Measurements from ENCODE around the gene RFX4. TPM values are rescaled to one million over a fixed set of nuclear protein-coding genes. Genes with fewer than 3 reads are reported as not detected.

The RFX4 gene
- total and polyA plus RNA-seq, 7 experiments from 2014 or later, result not detected

DNA sequence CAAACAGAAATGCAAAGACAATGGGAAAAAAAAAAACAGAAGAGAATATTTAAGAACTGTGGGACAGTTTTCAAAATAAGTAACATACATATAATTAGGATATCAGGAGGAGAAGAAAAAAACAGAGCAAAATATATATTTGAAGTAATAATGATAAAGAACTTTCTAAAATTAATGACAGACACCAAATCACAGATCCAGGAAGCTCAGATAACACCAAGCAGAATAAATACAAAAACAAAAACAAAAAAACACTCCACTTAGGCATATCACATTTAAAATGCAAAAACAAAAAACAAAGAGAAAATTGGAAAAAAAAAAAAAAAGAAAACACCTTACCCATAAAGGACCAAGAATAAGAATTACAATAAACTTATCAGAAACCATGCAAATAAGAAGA, 9.6 kb upstream of the RFX4 start:
- no peaks in the 10 kb centered on the region for H3K4me1 ChIP-seq (ENCODE audit: control insufficient read depth in 2 of 2, insufficient read depth in 2 of 2, low read length in 2 of 2)
- intact Hi-C loops (cut with micrococcal nuclease), result no loop called here
- no peak overlapping the region for H3K4me3 ChIP-seq (ENCODE audit: low read length)
- POLR2A ChIA-PET, result no interaction called here
- ATAC-seq (no peak), DNase-seq (no peak)
- peaks cover 0 to 7% (median 0%) of the 10 kb centered on the region in 11 donors for H3K9me3 Mint-ChIP-seq
- H3K27me3 Mint-ChIP-seq, result peaks cover 30 to 56% (median 46%) of the 10 kb centered on the region in 5 donors
- H3K27ac ChIP-seq (ENCODE audit: low read depth, low read length), result no peak overlapping the region
- H3K36me3 ChIP-seq (ENCODE audit: control insufficient read depth in 2 of 3, insufficient read depth in 3 of 3, low read length in 3 of 3), result no peaks in the 10 kb centered on the region
- CTCF ChIA-PET, result interaction anchor here (0.6 kb wide), 1 partner anchor 256 kb away, joined by 3 read pairs; no protein-coding TSS in a partner anchor
- H3K27me3 ChIP-seq (ENCODE audit: control insufficient read depth in 2 of 2, insufficient read depth in 2 of 2, low read length in 2 of 2), result no peaks in the 10 kb centered on the region
- H3K27ac Mint-ChIP-seq, result no peak overlapping the region
- H3K4me3 Mint-ChIP-seq, result no peak overlapping the region
- peaks cover 0 to 3% (median 0%) of the 10 kb centered on the region in 5 donors for H3K36me3 Mint-ChIP-seq
- H3K4me1 Mint-ChIP-seq, result no peaks in the 10 kb centered on the region
- no peaks in the 10 kb centered on the region for H3K9me3 ChIP-seq (ENCODE audit: control insufficient read depth in 2 of 3, low read length in 3 of 3)

GRCh38 chr12:106576848-106577247, 6.0 kb upstream of the RFX4 start:
- peaks cover 0 to 9% of the 10 kb centered on the region in 2 donors for H3K27me3 ChIP-seq (ENCODE audit: control insufficient read depth in 2 of 2, insufficient read depth in 2 of 2, low read length in 2 of 2)
- intact Hi-C loops (cut with micrococcal nuclease), result no loop called here
- no peak overlapping the region for H3K27ac ChIP-seq (ENCODE audit: low read depth, low read length)
- peaks cover under 1 to 11% (median 6%) of the 10 kb centered on the region in 7 donors for H3K4me1 Mint-ChIP-seq
- no peaks in the 10 kb centered on the region for H3K36me3 Mint-ChIP-seq
- no peak overlapping the region for H3K4me3 Mint-ChIP-seq
- no peaks in the 10 kb centered on the region for H3K9me3 Mint-ChIP-seq
- H3K27ac Mint-ChIP-seq, result no peak overlapping the region
- CTCF ChIA-PET, result no interaction called here
- DNase-seq (no peak), ATAC-seq (no peak)
- POLR2A ChIA-PET, result no interaction called here
- no peaks in the 10 kb centered on the region for H3K4me1 ChIP-seq (ENCODE audit: control insufficient read depth in 2 of 2, insufficient read depth in 2 of 2, low read length in 2 of 2)
- no peaks in the 10 kb centered on the region for H3K9me3 ChIP-seq (ENCODE audit: control insufficient read depth in 2 of 3, low read length in 3 of 3)
- H3K36me3 ChIP-seq (ENCODE audit: control insufficient read depth in 2 of 3, insufficient read depth in 3 of 3, low read length in 3 of 3), result no peaks in the 10 kb centered on the region
- H3K4me3 ChIP-seq (ENCODE audit: low read length), result no peak overlapping the region
- peaks cover 54 to 62% (median 60%) of the 10 kb centered on the region in 5 donors for H3K27me3 Mint-ChIP-seq

DNA sequence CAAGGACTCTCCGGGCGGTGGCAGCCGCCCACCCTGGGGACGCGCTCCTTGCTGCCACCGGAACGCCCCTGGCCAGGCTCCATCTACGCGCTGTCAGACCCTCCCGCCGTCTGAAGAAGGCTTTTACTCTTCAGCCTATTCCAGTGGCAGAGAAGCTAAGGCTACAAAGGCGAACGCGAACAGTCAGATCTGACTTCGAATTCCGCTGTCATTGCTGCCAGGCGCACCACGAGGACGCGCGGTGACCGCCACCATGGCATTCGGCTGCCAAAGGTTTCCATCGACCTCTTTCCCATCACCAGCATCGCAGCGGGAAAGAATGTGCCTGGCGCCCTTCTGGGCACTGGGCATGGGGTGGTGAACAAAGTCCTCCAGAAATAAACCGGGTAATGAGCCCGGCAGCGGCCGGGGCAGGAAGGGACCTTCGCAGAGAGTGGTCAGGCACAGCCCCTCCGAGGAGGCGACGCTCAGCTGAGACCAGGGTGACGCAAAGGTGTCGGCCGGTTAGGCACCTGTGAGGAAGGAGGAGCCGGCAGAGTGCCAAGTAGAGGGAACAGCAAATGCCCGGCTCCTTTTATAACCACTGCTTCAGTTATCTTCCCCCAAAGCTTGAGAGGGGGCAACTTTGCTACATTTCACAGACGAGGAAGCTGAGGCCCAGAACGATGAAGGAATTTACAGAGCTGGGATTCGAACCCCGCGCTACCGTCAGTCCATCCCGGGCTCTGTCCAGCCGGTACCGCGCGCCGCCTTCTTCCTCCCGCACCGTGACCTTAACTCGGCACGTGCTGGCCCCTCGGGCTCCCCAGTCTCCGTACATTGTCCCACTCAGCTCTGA, 1.9 kb upstream of the RFX4 start:
- Mint-ChIP-seq H3K27me3 (peaks cover 65 to 81% (median 78%) of the 10 kb centered on the region in 5 donors), H3K4me1 (peaks cover 12 to 40% (median 30%) of the 10 kb centered on the region in 7 donors), H3K9me3 (no peaks in the 10 kb centered on the region), H3K4me3 (peak overlapping the region in 5 of 10 donors; percentile 43 to 89 (median 70)), H3K27ac (no peak overlapping the region), H3K36me3 (no peaks in the 10 kb centered on the region)
- CTCF ChIA-PET, result no interaction called here
- no peaks in the 10 kb centered on the region for H3K4me1 ChIP-seq (ENCODE audit: control insufficient read depth in 2 of 2, insufficient read depth in 2 of 2, low read length in 2 of 2)
- intact Hi-C loops (cut with micrococcal nuclease), result no loop called here
- no peak overlapping the region for H3K4me3 ChIP-seq (ENCODE audit: low read length)
- ATAC-seq, result no peak
- no peaks in the 10 kb centered on the region for H3K9me3 ChIP-seq (ENCODE audit: control insufficient read depth in 2 of 3, low read length in 3 of 3)
- peaks cover 0 to 9% of the 10 kb centered on the region in 2 donors for H3K27me3 ChIP-seq (ENCODE audit: control insufficient read depth in 2 of 2, insufficient read depth in 2 of 2, low read length in 2 of 2)
- no peak for DNase-seq
- H3K27ac ChIP-seq (ENCODE audit: low read depth, low read length), result no peak overlapping the region
- H3K36me3 ChIP-seq (ENCODE audit: control insufficient read depth in 2 of 3, insufficient read depth in 3 of 3, low read length in 3 of 3), result no peaks in the 10 kb centered on the region
- POLR2A ChIA-PET, result no interaction called here

DNA sequence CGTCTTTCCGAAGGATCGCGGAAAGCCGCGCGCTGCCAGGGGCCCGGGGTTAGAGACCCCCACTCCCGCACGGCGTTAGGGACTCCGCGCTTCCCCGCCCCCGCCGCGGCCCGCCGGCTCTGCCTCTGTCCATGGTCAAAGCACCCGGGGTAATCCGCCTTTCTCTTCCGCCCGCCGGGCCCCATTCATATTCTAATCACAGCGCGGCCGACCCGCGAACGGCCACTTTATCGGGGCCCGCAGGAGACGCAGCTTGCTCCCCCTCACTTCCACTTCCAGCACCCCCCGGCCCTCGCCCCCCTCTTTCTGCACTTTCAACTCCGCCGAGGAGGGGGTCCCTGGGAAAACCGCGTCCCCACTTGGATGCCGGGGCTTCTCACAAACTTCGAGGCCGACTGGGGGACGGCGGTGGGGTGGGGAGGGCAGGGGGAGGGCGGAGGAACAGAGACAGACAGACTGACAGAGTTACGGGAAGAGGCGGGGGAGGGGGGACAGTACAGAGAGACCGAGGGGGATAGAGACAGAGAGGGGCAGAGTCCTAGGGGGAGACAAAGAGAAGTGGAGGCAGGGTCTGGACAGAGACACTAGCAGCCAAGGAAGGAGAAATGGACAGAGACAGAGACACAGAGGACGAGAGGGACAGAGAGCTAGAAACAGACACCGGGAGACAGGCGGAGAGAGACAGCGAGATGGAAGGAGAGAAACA, 1.1 kb upstream of the RFX4 start:
- H3K27ac Mint-ChIP-seq, result no peak overlapping the region
- H3K9me3 ChIP-seq (ENCODE audit: control insufficient read depth in 2 of 3, low read length in 3 of 3), result no peaks in the 10 kb centered on the region
- peak overlapping the region; percentile 4 to 89 (median 74) for H3K4me3 Mint-ChIP-seq
- peaks cover 71 to 85% (median 78%) of the 10 kb centered on the region in 5 donors for H3K27me3 Mint-ChIP-seq
- H3K27me3 ChIP-seq (ENCODE audit: control insufficient read depth in 2 of 2, insufficient read depth in 2 of 2, low read length in 2 of 2), result peaks cover 0 to 9% of the 10 kb centered on the region in 2 donors
- no peaks in the 10 kb centered on the region for H3K4me1 ChIP-seq (ENCODE audit: control insufficient read depth in 2 of 2, insufficient read depth in 2 of 2, low read length in 2 of 2)
- ChIA-PET CTCF (no interaction called here), POLR2A (no interaction called here)
- no peak overlapping the region for H3K27ac ChIP-seq (ENCODE audit: low read depth, low read length)
- no peak overlapping the region for H3K4me3 ChIP-seq (ENCODE audit: low read length)
- ATAC-seq, result no peak
- intact Hi-C loops (cut with micrococcal nuclease), result no loop called here
- H3K36me3 ChIP-seq (ENCODE audit: control insufficient read depth in 2 of 3, insufficient read depth in 3 of 3, low read length in 3 of 3), result no peaks in the 10 kb centered on the region
- no peak for DNase-seq
- H3K4me1 Mint-ChIP-seq, result peaks cover 12 to 40% (median 30%) of the 10 kb centered on the region in 7 donors
- H3K36me3 Mint-ChIP-seq, result no peaks in the 10 kb centered on the region
- H3K9me3 Mint-ChIP-seq, result no peaks in the 10 kb centered on the region

DNA sequence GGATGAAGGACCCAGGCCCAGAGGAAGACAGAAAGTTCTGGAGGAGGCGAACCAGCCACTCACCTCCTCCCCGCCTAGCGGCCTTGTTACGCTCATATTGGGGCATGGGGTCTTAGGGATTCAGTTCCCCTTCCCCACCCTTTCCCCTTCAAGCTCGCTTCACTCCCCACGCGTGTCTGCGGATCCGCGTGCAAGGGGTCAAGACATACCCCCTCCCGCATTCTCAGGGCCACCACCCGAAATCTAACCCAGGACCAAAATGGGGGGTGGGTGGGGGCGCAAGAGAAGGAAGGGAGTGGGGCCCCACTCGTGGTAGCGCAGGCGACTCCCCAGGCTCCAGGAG, 584 bp upstream of the RFX4 start:
- H3K9me3 Mint-ChIP-seq, result no peaks in the 10 kb centered on the region
- no peaks in the 10 kb centered on the region for H3K36me3 Mint-ChIP-seq
- Histone ChIP-seq H3K4me1 (ENCODE audit: control insufficient read depth in 2 of 2, insufficient read depth in 2 of 2, low read length in 2 of 2) (no peaks in the 10 kb centered on the region), H3K27me3 (ENCODE audit: control insufficient read depth in 2 of 2, insufficient read depth in 2 of 2, low read length in 2 of 2) (peaks cover 0 to 9% of the 10 kb centered on the region in 2 donors), H3K9me3 (ENCODE audit: control insufficient read depth in 2 of 3, low read length in 3 of 3) (no peaks in the 10 kb centered on the region), H3K27ac (ENCODE audit: low read depth, low read length) (no peak overlapping the region), H3K4me3 (ENCODE audit: low read length) (no peak overlapping the region), H3K36me3 (ENCODE audit: control insufficient read depth in 2 of 3, insufficient read depth in 3 of 3, low read length in 3 of 3) (no peaks in the 10 kb centered on the region)
- peaks cover 71 to 86% (median 74%) of the 10 kb centered on the region in 5 donors for H3K27me3 Mint-ChIP-seq
- DNase-seq, result no peak
- intact Hi-C loops (cut with micrococcal nuclease), result no loop called here
- no peak for ATAC-seq
- CTCF ChIA-PET, result no interaction called here
- H3K27ac Mint-ChIP-seq, result no peak overlapping the region
- H3K4me1 Mint-ChIP-seq, result peaks cover 12 to 40% (median 30%) of the 10 kb centered on the region in 7 donors
- peak overlapping the region in 9 of 10 donors; percentile 4 to 89 (median 74) for H3K4me3 Mint-ChIP-seq
- POLR2A ChIA-PET, result no interaction called here

DNA sequence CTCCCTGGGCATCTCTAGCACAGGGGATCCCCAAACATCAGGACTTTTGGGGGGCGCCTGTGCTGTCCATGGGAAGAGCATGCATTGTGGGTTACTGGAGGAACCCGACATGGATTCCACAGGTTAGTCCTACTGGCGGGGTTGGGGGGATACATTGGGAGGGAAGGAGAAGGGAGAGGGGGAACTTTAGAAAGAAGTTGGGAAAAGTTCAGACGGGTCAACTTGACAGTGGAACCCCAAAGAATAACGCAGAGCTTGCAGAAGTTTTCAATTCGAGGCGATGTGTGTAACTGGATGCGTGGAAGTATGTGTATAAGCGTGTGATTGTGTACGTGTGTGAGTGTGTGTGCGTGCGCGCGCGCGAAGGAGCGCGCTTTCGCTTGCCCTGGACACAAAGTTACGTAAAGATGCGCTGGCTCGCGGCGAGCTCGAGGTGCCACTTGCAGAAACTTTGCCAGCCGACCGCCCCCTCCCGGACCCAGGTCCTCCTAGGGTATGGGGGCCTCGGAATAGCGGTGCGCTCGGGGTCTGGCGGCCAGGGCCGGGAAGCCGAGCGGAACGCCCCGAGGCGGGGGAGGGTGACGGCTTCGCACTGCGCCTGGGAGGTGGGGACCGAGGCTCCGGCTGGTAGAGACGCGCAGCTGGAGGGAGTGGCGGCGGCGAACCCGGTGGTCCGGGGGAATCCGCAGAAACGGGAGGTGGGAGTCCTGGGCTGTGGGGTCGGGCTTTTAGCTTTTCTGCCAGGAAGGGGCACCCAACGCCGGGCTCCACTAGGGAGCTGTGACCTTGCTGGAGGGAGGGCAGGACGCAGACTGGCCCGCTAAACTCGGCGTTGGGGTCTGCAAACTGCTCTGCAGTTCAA, 669 bp downstream of the RFX4 start:
- Mint-ChIP-seq H3K4me1 (peaks cover 12 to 44% (median 35%) of the 10 kb centered on the region in 7 donors), H3K4me3 (peak overlapping the region; percentile 35 to 89 (median 76)), H3K9me3 (no peaks in the 10 kb centered on the region), H3K27me3 (peaks cover 73 to 87% (median 82%) of the 10 kb centered on the region in 5 donors), H3K36me3 (no peaks in the 10 kb centered on the region), H3K27ac (peak overlapping the region in 1 of 9 donors; percentile 29)
- ChIA-PET CTCF (no interaction called here), POLR2A (no interaction called here)
- Histone ChIP-seq H3K4me1 (ENCODE audit: control insufficient read depth in 2 of 2, insufficient read depth in 2 of 2, low read length in 2 of 2) (no peaks in the 10 kb centered on the region), H3K27me3 (ENCODE audit: control insufficient read depth in 2 of 2, insufficient read depth in 2 of 2, low read length in 2 of 2) (peaks cover 0 to 14% of the 10 kb centered on the region in 2 donors), H3K4me3 (ENCODE audit: low read length) (peak overlapping the region; percentile 24), H3K9me3 (ENCODE audit: control insufficient read depth in 2 of 3, low read length in 3 of 3) (no peaks in the 10 kb centered on the region), H3K27ac (ENCODE audit: low read depth, low read length) (no peak overlapping the region), H3K36me3 (ENCODE audit: control insufficient read depth in 2 of 3, insufficient read depth in 3 of 3, low read length in 3 of 3) (no peaks in the 10 kb centered on the region)
- intact Hi-C loops (cut with micrococcal nuclease), result no loop called here
- ATAC-seq (no peak), DNase-seq (no peak)
